Upper lobe of right lung (tissue), 1 donor: ENCODE results near the gene ANKRD40CL. TPM values are rescaled to one million over a fixed set of nuclear protein-coding genes. Genes with fewer than 3 reads are reported as not detected.

Source experiments
- ATAC-seq: fragments of 200-7000 bp; cut with Tn5 transposase; one replicate; pipeline ENCODE4 v1.9.1; 2020; ENCODE audit warnings: mild to moderate bottlenecking, moderate library complexity
- DNase-seq: peaks from one replicate; pipeline ENCODE4 v3.0.0-alpha.2; 2020
- H3K27ac ChIP-seq: fragments of 200-600 bp; one replicate; pipeline ENCODE4 v1.8.0; 2022
- H3K27me3 ChIP-seq: fragments of 200-600 bp; one replicate; pipeline ENCODE4 v1.8.0; 2022; ENCODE audit warnings: mild to moderate bottlenecking
- H3K36me3 ChIP-seq: fragments of 200-600 bp; one replicate; pipeline ENCODE4 v1.8.0; 2022
- H3K4me1 ChIP-seq: fragments of 200-600 bp; one replicate; pipeline ENCODE4 v1.8.0; 2022
- H3K4me3 ChIP-seq: fragments of 200-600 bp; one replicate; pipeline ENCODE4 v1.8.0; 2022; ENCODE audit warnings: mild to moderate bottlenecking
- H3K9me3 ChIP-seq: fragments of 200-600 bp; one replicate; pipeline ENCODE4 v1.8.0; 2022
- intact Hi-C: fragments of 100-400 bp; cut with DNase I; formaldehyde crosslinking; loops from one replicate; pipeline ENCODE4 v1.11.0; 2022
- total RNA-seq: library from RNA; stranded (reverse); fragmentation: NEBNext Ultra II Directional; extraction: Animal tissue kit (Norgen Biotek cat#: 25700); gene quantifications from one replicate; pipeline ENCODE4 v1.2.1, GENCODE V29; 2021
- TF ChIP-seq, protein P1 (sequence below): fragments of 200-600 bp; IDR thresholded peaks from one replicate; pipeline ENCODE4 v1.8.0; 2022; ENCODE audit warnings: antibody characterized with exemption
- donor health status: DM: no; HTN: yes; CAD: no; lungs with severe emphysema.

The ANKRD40CL gene
- total RNA-seq, 1 donor from 2014 or later, result not detected

DNA sequence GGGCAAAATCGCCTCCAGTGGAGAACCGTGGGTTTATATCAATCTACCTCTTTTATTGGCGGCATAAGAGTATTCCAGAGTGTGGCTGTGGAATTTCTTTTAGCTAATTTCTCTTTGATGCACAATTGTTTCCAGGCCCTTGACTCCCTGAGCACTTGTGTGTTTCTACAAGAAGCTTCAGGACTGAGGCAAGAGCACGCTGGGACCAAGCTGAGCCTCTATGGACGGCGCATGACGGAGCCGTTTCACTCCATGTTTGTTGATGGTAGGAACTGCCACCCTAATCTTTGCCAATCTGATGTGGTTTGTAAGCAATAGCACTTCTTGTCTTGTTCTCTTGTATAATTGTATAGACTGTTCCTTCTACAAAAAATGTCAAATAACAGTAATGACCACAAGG is 11.2 kb upstream of the ANKRD40CL start:
- no peaks in the 10 kb centered on the region for H3K9me3 ChIP-seq
- H3K4me1 ChIP-seq, result peaks cover 5% of the 10 kb centered on the region
- H3K27me3 ChIP-seq, result peaks cover 9% of the 10 kb centered on the region
- intact Hi-C loops, result no loop called here
- no peaks in the 10 kb centered on the region for H3K36me3 ChIP-seq
- TF ChIP-seq, protein P1, sequence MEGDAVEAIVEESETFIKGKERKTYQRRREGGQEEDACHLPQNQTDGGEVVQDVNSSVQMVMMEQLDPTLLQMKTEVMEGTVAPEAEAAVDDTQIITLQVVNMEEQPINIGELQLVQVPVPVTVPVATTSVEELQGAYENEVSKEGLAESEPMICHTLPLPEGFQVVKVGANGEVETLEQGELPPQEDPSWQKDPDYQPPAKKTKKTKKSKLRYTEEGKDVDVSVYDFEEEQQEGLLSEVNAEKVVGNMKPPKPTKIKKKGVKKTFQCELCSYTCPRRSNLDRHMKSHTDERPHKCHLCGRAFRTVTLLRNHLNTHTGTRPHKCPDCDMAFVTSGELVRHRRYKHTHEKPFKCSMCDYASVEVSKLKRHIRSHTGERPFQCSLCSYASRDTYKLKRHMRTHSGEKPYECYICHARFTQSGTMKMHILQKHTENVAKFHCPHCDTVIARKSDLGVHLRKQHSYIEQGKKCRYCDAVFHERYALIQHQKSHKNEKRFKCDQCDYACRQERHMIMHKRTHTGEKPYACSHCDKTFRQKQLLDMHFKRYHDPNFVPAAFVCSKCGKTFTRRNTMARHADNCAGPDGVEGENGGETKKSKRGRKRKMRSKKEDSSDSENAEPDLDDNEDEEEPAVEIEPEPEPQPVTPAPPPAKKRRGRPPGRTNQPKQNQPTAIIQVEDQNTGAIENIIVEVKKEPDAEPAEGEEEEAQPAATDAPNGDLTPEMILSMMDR, result no peak
- ATAC-seq (no peak), DNase-seq (no peak)
- H3K27ac ChIP-seq, result no peak overlapping the region
- H3K4me3 ChIP-seq, result no peak overlapping the region

DNA sequence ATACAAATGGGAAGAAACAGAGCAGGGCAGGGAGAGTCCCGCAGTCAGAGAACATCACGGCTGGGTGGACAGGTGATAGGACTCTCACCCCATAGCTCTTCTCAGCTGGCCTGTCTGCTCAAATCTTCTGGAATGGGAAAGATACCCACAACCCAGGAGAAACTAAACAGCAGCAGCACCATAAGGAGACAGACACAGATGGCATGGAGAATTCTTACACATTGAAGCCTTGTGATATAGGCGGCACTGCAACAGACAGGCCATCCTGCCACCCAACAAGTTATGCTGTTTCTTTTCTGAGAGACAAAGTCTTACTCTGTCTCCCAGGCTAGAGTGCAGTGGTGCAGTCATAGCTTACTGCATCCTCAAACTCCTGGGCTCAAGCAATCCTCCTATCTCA is 8.6 kb upstream of the ANKRD40CL start:
- Histone ChIP-seq H3K27me3 (no peaks in the 10 kb centered on the region), H3K27ac (no peak overlapping the region), H3K4me3 (no peak overlapping the region), H3K4me1 (no peaks in the 10 kb centered on the region), H3K36me3 (no peaks in the 10 kb centered on the region), H3K9me3 (no peaks in the 10 kb centered on the region)
- DNase-seq (peak; percentile 4), ATAC-seq (no peak)
- intact Hi-C loops, result no loop called here
- TF ChIP-seq, protein P1, result no peak

DNA sequence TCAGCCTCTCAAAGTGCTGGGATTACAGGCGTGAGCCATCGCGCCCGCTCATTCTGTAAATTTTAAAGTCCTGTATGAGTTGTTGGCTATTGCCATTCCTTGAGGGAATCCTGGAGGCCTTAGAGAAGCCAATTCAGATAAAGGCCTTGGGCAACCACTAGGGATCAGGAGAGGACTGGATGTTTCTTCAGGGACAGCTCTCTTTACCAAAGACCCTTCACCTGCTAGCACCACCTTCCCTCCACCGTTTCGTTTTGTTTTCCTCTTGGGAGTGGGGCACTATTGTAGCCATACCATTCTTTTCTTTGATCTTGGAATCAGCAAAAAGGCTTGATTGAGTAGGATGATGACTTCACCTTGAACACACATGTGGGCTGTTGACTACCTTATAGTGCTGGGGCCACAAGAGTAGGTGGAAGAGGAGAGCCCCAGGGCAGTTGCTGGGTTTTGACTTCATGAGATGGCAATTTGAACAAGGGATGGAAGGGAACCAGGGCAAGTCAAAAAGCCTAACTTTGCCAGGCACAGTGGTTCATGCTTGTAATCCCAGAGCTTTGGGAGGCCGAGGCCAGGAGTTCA is 7.0 kb upstream of the ANKRD40CL start:
- DNase-seq (peak; percentile 9), ATAC-seq (no peak)
- no peaks in the 10 kb centered on the region for H3K4me1 ChIP-seq
- TF ChIP-seq, protein P1, result no peak
- H3K4me3 ChIP-seq, result no peak overlapping the region
- intact Hi-C loops, result no loop called here
- no peaks in the 10 kb centered on the region for H3K27me3 ChIP-seq
- no peaks in the 10 kb centered on the region for H3K9me3 ChIP-seq
- no peak overlapping the region for H3K27ac ChIP-seq
- H3K36me3 ChIP-seq, result no peaks in the 10 kb centered on the region

DNA sequence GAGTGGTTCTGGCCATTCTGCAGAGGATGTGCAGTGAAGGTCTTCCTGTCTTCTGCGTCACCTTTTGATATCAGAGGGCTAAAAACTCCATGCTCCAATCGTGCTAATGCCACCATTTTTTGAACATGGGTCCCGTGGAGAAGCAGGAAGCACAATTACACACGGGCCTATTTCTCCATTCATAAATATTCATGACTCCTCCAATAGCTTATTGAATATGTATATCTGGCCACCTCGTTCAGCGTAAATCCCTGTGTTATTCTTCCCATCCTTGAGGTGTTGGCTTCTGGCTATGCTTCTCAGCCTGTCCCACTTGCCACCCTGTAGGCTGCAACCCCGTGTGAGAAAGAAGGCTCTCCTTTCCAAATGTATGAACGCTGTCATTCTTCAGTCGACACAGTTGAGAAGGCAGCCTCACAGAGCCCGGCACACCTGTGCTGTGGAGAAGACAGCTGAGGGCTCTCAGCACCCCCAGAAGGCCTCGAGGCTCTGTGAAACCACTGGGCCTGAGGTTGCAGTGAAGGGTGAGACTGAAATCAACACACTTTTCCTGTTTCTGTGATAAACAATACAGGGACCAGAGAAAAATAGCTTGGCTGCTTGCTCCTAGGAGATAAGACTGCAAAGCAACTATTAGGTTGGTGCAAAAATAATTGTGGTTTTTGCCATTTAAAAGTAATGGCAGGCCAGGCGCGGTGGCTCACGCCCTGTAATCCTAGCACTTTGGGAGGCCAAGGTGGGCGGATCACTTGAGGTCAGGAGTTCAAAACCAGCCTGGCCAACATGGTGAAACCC is 4.9 kb upstream of the ANKRD40CL start:
- no peaks in the 10 kb centered on the region for H3K36me3 ChIP-seq
- ATAC-seq, result no peak
- H3K9me3 ChIP-seq, result no peaks in the 10 kb centered on the region
- TF ChIP-seq, protein P1, result no peak
- no peak overlapping the region for H3K27ac ChIP-seq
- DNase-seq, result no peak
- H3K27me3 ChIP-seq, result no peaks in the 10 kb centered on the region
- H3K4me1 ChIP-seq, result no peaks in the 10 kb centered on the region
- intact Hi-C loops, result no loop called here
- no peak overlapping the region for H3K4me3 ChIP-seq

DNA sequence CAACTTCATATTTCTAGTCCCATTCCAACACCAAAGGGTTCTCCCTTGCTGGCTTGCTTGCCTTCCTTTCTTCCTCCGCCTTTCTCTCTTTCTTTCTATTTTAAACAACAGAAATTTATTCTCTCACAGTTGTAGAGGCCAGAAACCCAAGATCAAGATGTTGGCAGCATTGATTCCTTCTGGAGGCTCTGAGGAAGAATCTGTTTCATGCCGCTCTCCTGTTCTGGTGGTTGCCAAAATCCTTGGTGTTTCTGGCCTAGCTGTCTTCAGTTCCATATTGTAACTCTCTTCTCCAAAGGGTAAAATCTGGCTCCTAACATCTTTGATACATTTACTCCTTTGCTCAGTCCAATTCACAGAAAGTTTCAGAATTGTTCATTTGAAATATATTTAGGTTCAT is 3.0 kb upstream of the ANKRD40CL start:
- ATAC-seq, result no peak
- Histone ChIP-seq H3K4me1 (peaks cover 4% of the 10 kb centered on the region), H3K27me3 (no peaks in the 10 kb centered on the region), H3K4me3 (no peak overlapping the region), H3K27ac (no peak overlapping the region), H3K36me3 (no peaks in the 10 kb centered on the region), H3K9me3 (no peaks in the 10 kb centered on the region)
- intact Hi-C loops, result no loop called here
- DNase-seq, result no peak
- TF ChIP-seq, protein P1, result no peak
